GM23338 (cell line): ENCODE data around the gene TCF7. TPM values are rescaled to one million over a fixed set of nuclear protein-coding genes. Genes with fewer than 3 reads are reported as not detected.

Experiments
- ATAC-seq: fragments of 200-7000 bp; cut with Tn5 transposase; 3 replicates; pipeline ENCODE4 v1.9.1; 2020
- DNase-seq: peaks from one replicate; pipeline ENCODE4 v3.0.0-alpha.2; 2015; ENCODE audit warnings: low spot score
- H2AFZ ChIP-seq: fragments of 200-600 bp; sonication (generic); 2 replicates; pipeline ENCODE4 v1.8.0; 2016; ENCODE audit warnings: antibody characterized with exemption, mild to moderate bottlenecking, moderate library complexity
- H3F3A ChIP-seq: fragments of 200-600 bp; sonication (generic); replicated peaks from 2 replicates; pipeline ENCODE4 v1.8.0; 2017; ENCODE audit warnings: antibody characterized with exemption, mixed run types, low read depth
- H3K27ac ChIP-seq: fragments of 200-600 bp; sonication (generic); 2 replicates; pipeline ENCODE4 v1.6.1; 2016; ENCODE audit warnings: low read depth
- H3K27me3 ChIP-seq: fragments of 200-600 bp; sonication (generic); 2 replicates; pipeline ENCODE4 v1.8.0; 2016; ENCODE audit warnings: mild to moderate bottlenecking, mixed run types, moderate library complexity; ENCODE audit not compliant: insufficient read depth
- H3K36me3 ChIP-seq: fragments of 200-600 bp; sonication (generic); 2 replicates; pipeline ENCODE4 v1.8.0; 2016; ENCODE audit warnings: mild to moderate bottlenecking; ENCODE audit not compliant: insufficient read depth
- H3K4me1 ChIP-seq: fragments of 200-600 bp; sonication (generic); 2 replicates; pipeline ENCODE4 v1.8.0; 2016; ENCODE audit warnings: mild to moderate bottlenecking, moderate library complexity; ENCODE audit not compliant: insufficient read depth
- H3K4me2 ChIP-seq: fragments of 200-600 bp; sonication (generic); 2 replicates; pipeline ENCODE4 v1.7.1; 2017; ENCODE audit warnings: mixed run types
- H3K4me3 ChIP-seq: fragments of 200-600 bp; sonication (generic); 2 replicates; pipeline ENCODE4 v1.6.1; 2016; ENCODE audit warnings: mixed run types
- H3K79me2 ChIP-seq: fragments of 200-600 bp; sonication (generic); replicated peaks from 2 replicates; pipeline ENCODE4 v1.8.0; 2017; ENCODE audit warnings: mild to moderate bottlenecking; ENCODE audit not compliant: insufficient read depth
- H3K9me2 ChIP-seq: fragments of 200-600 bp; sonication (generic); 2 replicates; pipeline ENCODE4 v1.8.0; 2017; ENCODE audit not compliant: insufficient read depth
- H4K20me1 ChIP-seq: fragments of 200-600 bp; sonication (generic); replicated peaks from 2 replicates; pipeline ENCODE4 v1.8.0; 2017; ENCODE audit warnings: mild to moderate bottlenecking; ENCODE audit not compliant: insufficient read depth
- H3K27ac Mint-ChIP-seq: 2 replicates; pipeline ENCODE4 v1.8.0; 2020; ENCODE audit warnings: inconsistent platforms, mild to moderate bottlenecking, moderate library complexity, mixed read lengths
- H3K27me3 Mint-ChIP-seq: 3 replicates; pipeline ENCODE4 v1.8.0; 2022; ENCODE audit warnings: low read depth, mild to moderate bottlenecking, moderate library complexity, mixed read lengths, inconsistent platforms; ENCODE audit not compliant: insufficient read depth, poor library complexity
- H3K36me3 Mint-ChIP-seq: 3 replicates; pipeline ENCODE4 v1.8.0; 2021; ENCODE audit warnings: low read depth, mild to moderate bottlenecking, inconsistent platforms, moderate library complexity, mixed read lengths
- H3K4me1 Mint-ChIP-seq: 3 replicates; pipeline ENCODE4 v1.8.0; 2020; ENCODE audit warnings: mild to moderate bottlenecking, inconsistent platforms, mixed read lengths
- H3K4me3 Mint-ChIP-seq: 3 replicates; pipeline ENCODE4 v1.8.0; 2021; ENCODE audit warnings: moderate library complexity, mild to moderate bottlenecking, inconsistent platforms, mixed read lengths
- H3K9me3 Mint-ChIP-seq: 3 replicates; pipeline ENCODE4 v1.8.0; 2020; ENCODE audit warnings: moderate library complexity, mild to moderate bottlenecking, inconsistent platforms, mixed read lengths
- CTCF ChIP-seq, 2 experiments: fragments of 200-600 bp in 1 of 2; sonication (generic) in 1 of 2; conservative IDR thresholded peaks; 2 replicates each; pipeline versions ENCODE4 v1.5.1 to v1.6.1; 2016 to 2017; ENCODE audit warnings: antibody characterized with exemption in 2 of 2, low read depth in 2 of 2, mild to moderate bottlenecking in 2 of 2, moderate library complexity in 1 of 2
- ETS1 ChIP-seq: IDR thresholded peaks from 2 replicates; pipeline ENCODE4 v1.6.1; 2016; ENCODE audit warnings: antibody characterized with exemption
- EZH2 ChIP-seq: fragments of 200-600 bp; sonication (generic); IDR thresholded peaks from one replicate; pipeline ENCODE4 v1.8.0; 2017; ENCODE audit warnings: antibody characterized with exemption, mild to moderate bottlenecking, low read depth; ENCODE audit not compliant: unreplicated experiment
- EZH2phosphoT487 ChIP-seq: fragments of 200-600 bp; sonication (generic); IDR thresholded peaks from one replicate; pipeline ENCODE4 v1.8.1; 2018; ENCODE audit warnings: antibody characterized with exemption; ENCODE audit not compliant: unreplicated experiment
- JUNB ChIP-seq: IDR thresholded peaks from one replicate; pipeline ENCODE4 v1.6.1; 2016; ENCODE audit warnings: antibody characterized with exemption; ENCODE audit not compliant: unreplicated experiment
- NANOG ChIP-seq: IDR thresholded peaks from 2 replicates; pipeline ENCODE4 v1.6.1; 2016; ENCODE audit warnings: antibody characterized with exemption, borderline replicate concordance
- REST ChIP-seq: IDR thresholded peaks from one replicate; pipeline ENCODE4 v1.6.1; 2018; ENCODE audit warnings: antibody characterized with exemption; ENCODE audit not compliant: unreplicated experiment
- ZNF114 ChIP-seq: fragments of 250-450 bp; sonication (Bioruptor Pico); IDR thresholded peaks from 2 replicates; pipeline ENCODE4 v1.5.0; 2020; ENCODE audit warnings: mild to moderate bottlenecking, moderate library complexity
- ZNF331 ChIP-seq: fragments of 250-450 bp; sonication (Bioruptor Pico); IDR thresholded peaks from 2 replicates; pipeline ENCODE4 v1.5.0; 2020; ENCODE audit warnings: low read depth, mild to moderate bottlenecking, moderate library complexity
- polyA plus RNA-seq: library from polyadenylated mRNA; unstranded; fragments of >200 nt; fragmentation: Nextera tagmentation; extraction: Ambion mirVana; gene quantifications from 2 replicates; pipeline ENCODE4 v1.2.1, GENCODE V29; 2016
- total RNA-seq: library from RNA; depleted of rRNA; stranded (reverse); fragments of >200 nt; shearing (Covaris generic); gene quantifications from 2 replicates; pipeline ENCODE4 v1.2.3, GENCODE V29; 2014

Gene TCF7
- total and polyA plus RNA-seq, 2 experiments from 2014 or later, result 5.6 to 8.1 TPM

- no peaks in the 10 kb centered on the region for H3K9me3 Mint-ChIP-seq
- peaks cover 15% of the 10 kb centered on the region for H3K27me3 Mint-ChIP-seq
- Histone ChIP-seq H3K36me3 (no peaks in the 10 kb centered on the region), H3K4me3 (no peak overlapping the region), H2AFZ (no peak overlapping the region), H3K4me2 (no peak overlapping the region), H3K27ac (no peak overlapping the region), H3K79me2 (no peaks in the 10 kb centered on the region), H3K27me3 (peaks cover 16% of the 10 kb centered on the region), H4K20me1 (no peaks in the 10 kb centered on the region; the same call in 1 of the 2 replicates), H3K9me2 (no peaks in the 10 kb centered on the region), H3F3A (no peaks in the 10 kb centered on the region), H3K4me1 (peaks cover 14% of the 10 kb centered on the region; the same call in 1 of the 2 replicates)
- ATAC-seq (no peak), DNase-seq (no peak)
- H3K36me3 Mint-ChIP-seq, result no peaks in the 10 kb centered on the region
- no peak overlapping the region for H3K4me3 Mint-ChIP-seq
- TF ChIP-seq ETS1, result no peak
- TF ChIP-seq JUNB, result no peak
- no peak for TF ChIP-seq CTCF (conservative IDR thresholded peaks at IDR 0.05; ENCODE audit: low read depth in 2 of 2)
- TF ChIP-seq ZNF331 (CRISPR knock-in tag), result no peak
- no peak for TF ChIP-seq EZH2phosphoT487
- TF ChIP-seq ZNF114 (CRISPR knock-in tag), result no peak
- no peak overlapping the region for H3K27ac Mint-ChIP-seq
- H3K4me1 Mint-ChIP-seq, result peaks cover 10% of the 10 kb centered on the region; the same call in 2 of the 3 replicates
Observed at GRCh38 chr5:134073404-134073803, 41.1 kb upstream of the TCF7 start.

GRCh38 chr5:134075102-134075501 is 39.4 kb upstream of the TCF7 start:
- Mint-ChIP-seq H3K27me3 (peaks cover 15% of the 10 kb centered on the region), H3K4me3 (no peak overlapping the region), H3K27ac (no peak overlapping the region), H3K36me3 (no peaks in the 10 kb centered on the region), H3K9me3 (no peaks in the 10 kb centered on the region), H3K4me1 (peaks cover 10% of the 10 kb centered on the region; the same call in 2 of the 3 replicates)
- TF ChIP-seq EZH2 (no peak), REST (no peak), NANOG (no peak)
- Histone ChIP-seq H2AFZ (no peak overlapping the region), H3K9me2 (no peaks in the 10 kb centered on the region), H3K79me2 (no peaks in the 10 kb centered on the region), H4K20me1 (no peaks in the 10 kb centered on the region; the same call in 1 of the 2 replicates), H3F3A (no peaks in the 10 kb centered on the region), H3K4me2 (no peak overlapping the region), H3K4me3 (no peak overlapping the region), H3K27me3 (peaks cover 16% of the 10 kb centered on the region), H3K4me1 (peaks cover 14% of the 10 kb centered on the region; the same call in 1 of the 2 replicates), H3K27ac (no peak overlapping the region), H3K36me3 (no peaks in the 10 kb centered on the region)
- no peak for DNase-seq
- ATAC-seq, result no peak
